ENCODE data around the gene CDH23. TPM values are rescaled to one million over a fixed set of nuclear protein-coding genes. Genes with fewer than 3 reads are reported as not detected.

The CDH23 gene
- total and polyA plus RNA-seq, 9 of the 15 experiments (the other 6 are each of a cell fraction or from before 2014, with no cell fraction given): 0.18 to 1.2 (median 0.47) TPM

- WGBS (ENCODE audit: insufficient coverage, low coverage, missing lambda C conversion rate): 59% methylated on average over 3 of the region's 3 CpGs
- H3K36me3 ChIP-seq (ENCODE audit: control insufficient read depth, insufficient read depth, low read length): no peaks in the 10 kb centered on the region
- ATAC-seq: no peak
- H3K27me3 ChIP-seq (ENCODE audit: control insufficient read depth in 2 of 2, insufficient read depth in 2 of 2, low read length in 2 of 2): no peaks in the 10 kb centered on the region; a peak in 1 of 5 replicates
- 0 out of 4 replicates have a peak overlapping the region, but pooled peaks of 1 of the 2 experiments have one; percentile 24 for H3K9ac ChIP-seq (ENCODE audit: insufficient read depth in 1 of 2, low read depth in 2 of 2, low read length in 2 of 2)
- ChIA-PET POLR2A (no interaction called here), CTCF (ENCODE audit: low intra/inter-chr PET ratio) (no interaction called here)
- H3K4me3 ChIP-seq: no peak overlapping the region
- no peak overlapping the region for H2AFZ ChIP-seq (ENCODE audit: low read depth, low read length)
- no peak for TF ChIP-seq ZBED1 (IDR thresholded peaks at IDR 0.05)
- no peak for TF ChIP-seq BRF1 (IDR thresholded peaks at IDR 0.05; ENCODE audit: borderline replicate concordance, extremely low read depth, insufficient read length)
- TF ChIP-seq ARID2 (IDR thresholded peaks at IDR 0.05): no peak
- TF ChIP-seq ARID4B (CRISPR knock-in tag; IDR thresholded peaks at IDR 0.05): no peak
- TF ChIP-seq BCOR (IDR thresholded peaks at IDR 0.05): peak; percentile 69; the same call in 1 of the 2 replicates
- TF ChIP-seq RBM22 (IDR thresholded peaks at IDR 0.05; ENCODE audit: low read depth, low read length, poor library complexity, severe bottlenecking): no peak
- 0 out of 4 replicates have a peak, but pooled peaks of 1 of the 2 experiments have one; percentile 15 for TF ChIP-seq KDM1A (IDR thresholded peaks at IDR 0.05)
- TF ChIP-seq RBM25 (IDR thresholded peaks at IDR 0.05; ENCODE audit: low read depth, low read length, severe bottlenecking): peak; percentile 76
- TF ChIP-seq ZNF561 (CRISPR knock-in tag; conservative IDR thresholded peaks at IDR 0.05): no peak
- TF ChIP-seq TAF7 (tag; IDR thresholded peaks at IDR 0.05): no peak
- TF ChIP-seq MYC (IDR thresholded peaks at IDR 0.05; ENCODE audit: low read depth, low read length): no peak
- TF ChIP-seq MYC (CRISPR knock-in tag; IDR thresholded peaks at IDR 0.05; ENCODE audit: borderline replicate concordance, low read depth): no peak
- 0 out of 4 replicates have a peak, but pooled peaks of 1 of the 2 experiments have one; percentile 5 for TF ChIP-seq RCOR1 (IDR thresholded peaks at IDR 0.05; ENCODE audit: borderline replicate concordance in 1 of 2, low read depth in 2 of 2, low read length in 2 of 2)
- H3K9me3 ChIP-seq (replicated peaks; ENCODE audit: control insufficient read depth, insufficient read depth, low read depth, low read length): no peaks in the 10 kb centered on the region
- no peaks in the 10 kb centered on the region for H3K9me1 ChIP-seq (ENCODE audit: control insufficient read depth, insufficient read depth, low read length)
- no peak overlapping the region for H3K27ac ChIP-seq (ENCODE audit: extremely low read depth, low read depth, low read length)
- no peaks in the 10 kb centered on the region for H3K79me2 ChIP-seq (ENCODE audit: control insufficient read depth, insufficient read depth, low read length)
- H3K4me2 ChIP-seq (ENCODE audit: insufficient read depth, low read length): no peak overlapping the region
- no peaks in the 10 kb centered on the region for H4K20me1 ChIP-seq (replicated peaks; ENCODE audit: control insufficient read depth, insufficient read depth, low read length)
- intact Hi-C loops (cut with micrococcal nuclease): no loop called here
- BruUV-seq (replicated peaks): no TSS peak
- DNase-seq (ENCODE audit: extremely low read depth in 1 of 4, low spot score in 3 of 4): no peak
- H3K4me1 ChIP-seq (replicated peaks in 1 of 2; ENCODE audit: control insufficient read depth in 2 of 2, insufficient read depth in 2 of 2, low read length in 2 of 2): peaks cover 7 to 22% of the 10 kb centered on the region in 2 experiments
- in situ Hi-C loops (cut with MboI): no loop called here
- FAIRE-seq: no peak
These were observed 199.4 kb downstream of the CDH23 start for GRCh38 chr10:71596127-71596526.
